ENCODE measurements around the gene TAGLN.
A peak's percentile ranks its signal among the peaks of the same experiment; 100 is the strongest.

TAGLN gene

DNA sequence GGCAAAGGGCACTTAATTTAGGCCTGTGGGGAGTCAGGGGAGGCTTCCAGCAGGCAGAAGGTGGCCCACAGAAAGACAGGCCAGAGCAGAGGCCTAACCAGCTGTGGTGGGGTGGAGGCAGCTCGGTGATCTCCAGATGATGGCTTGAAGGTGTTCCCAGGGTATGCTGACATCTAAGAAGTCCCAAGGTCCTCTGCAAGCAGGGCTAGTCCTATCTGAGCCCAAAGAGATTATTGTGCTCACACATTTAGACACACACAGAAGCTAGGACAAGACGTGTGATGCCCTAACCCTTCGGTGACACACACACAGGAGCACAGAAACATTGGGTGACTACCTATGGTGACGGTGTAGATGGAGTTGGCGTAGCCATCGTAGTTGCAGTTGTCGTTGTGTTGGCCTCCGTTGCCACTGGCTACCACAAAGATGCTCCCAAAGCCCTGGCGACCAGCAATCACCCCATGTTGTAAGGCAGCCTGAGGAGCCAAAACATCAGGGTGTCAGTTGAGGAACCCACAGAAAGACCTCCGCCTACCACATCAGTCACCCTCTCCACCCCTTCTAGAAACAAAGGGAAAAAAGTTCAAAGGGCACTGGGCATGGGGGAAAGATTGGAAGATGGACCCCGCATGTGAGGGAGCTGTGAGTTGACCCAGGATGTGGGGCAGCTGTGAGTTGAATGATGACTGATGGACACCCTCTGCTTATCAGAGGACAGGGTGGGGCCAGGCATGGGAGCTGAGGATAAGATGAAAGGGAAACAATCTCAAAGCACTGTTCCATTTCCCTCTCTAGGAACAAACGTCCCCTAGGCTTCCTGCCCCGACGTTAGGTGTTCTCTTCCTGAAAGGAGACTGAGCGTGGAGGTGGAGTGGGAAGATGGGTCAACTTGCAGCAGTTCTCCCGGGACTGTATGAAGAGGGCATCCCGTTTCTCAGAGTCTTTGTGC, 24.8 kb downstream of the TAGLN start:
- H3K79me2 ChIP-seq (ENCODE audit: control insufficient read depth, low read length), result no peaks in the 10 kb centered on the region
- H3K4me2 ChIP-seq (ENCODE audit: low read length), result no peak overlapping the region
- no peaks in the 10 kb centered on the region for H4K20me1 ChIP-seq (ENCODE audit: control insufficient read depth, insufficient read depth, low read depth, low read length)
- TF ChIP-seq, protein P1, sequence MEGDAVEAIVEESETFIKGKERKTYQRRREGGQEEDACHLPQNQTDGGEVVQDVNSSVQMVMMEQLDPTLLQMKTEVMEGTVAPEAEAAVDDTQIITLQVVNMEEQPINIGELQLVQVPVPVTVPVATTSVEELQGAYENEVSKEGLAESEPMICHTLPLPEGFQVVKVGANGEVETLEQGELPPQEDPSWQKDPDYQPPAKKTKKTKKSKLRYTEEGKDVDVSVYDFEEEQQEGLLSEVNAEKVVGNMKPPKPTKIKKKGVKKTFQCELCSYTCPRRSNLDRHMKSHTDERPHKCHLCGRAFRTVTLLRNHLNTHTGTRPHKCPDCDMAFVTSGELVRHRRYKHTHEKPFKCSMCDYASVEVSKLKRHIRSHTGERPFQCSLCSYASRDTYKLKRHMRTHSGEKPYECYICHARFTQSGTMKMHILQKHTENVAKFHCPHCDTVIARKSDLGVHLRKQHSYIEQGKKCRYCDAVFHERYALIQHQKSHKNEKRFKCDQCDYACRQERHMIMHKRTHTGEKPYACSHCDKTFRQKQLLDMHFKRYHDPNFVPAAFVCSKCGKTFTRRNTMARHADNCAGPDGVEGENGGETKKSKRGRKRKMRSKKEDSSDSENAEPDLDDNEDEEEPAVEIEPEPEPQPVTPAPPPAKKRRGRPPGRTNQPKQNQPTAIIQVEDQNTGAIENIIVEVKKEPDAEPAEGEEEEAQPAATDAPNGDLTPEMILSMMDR (IDR thresholded peaks at IDR 0.05; ENCODE audit: low read depth, low read length, poor library complexity, severe bottlenecking), result no peak
- TF ChIP-seq EZH2phosphoT487 (IDR thresholded peaks at IDR 0.05; ENCODE audit: borderline replicate concordance, low read length), result no peak
- H3F3A ChIP-seq (ENCODE audit: control insufficient read depth, insufficient read depth), result no peaks in the 10 kb centered on the region
- H3K4me1 ChIP-seq (ENCODE audit: control insufficient read depth, low read length), result no peaks in the 10 kb centered on the region
- H3K9me3 ChIP-seq (ENCODE audit: control insufficient read depth, insufficient read depth, low read length), result no peaks in the 10 kb centered on the region
- H3K4me3 ChIP-seq (ENCODE audit: low read length), result no peak overlapping the region
- no peaks in the 10 kb centered on the region for H3K27me3 ChIP-seq (ENCODE audit: control insufficient read depth, low read length)
- no peaks in the 10 kb centered on the region for H3K9me2 ChIP-seq (replicated peaks; ENCODE audit: control insufficient read depth, low read length)
- no peak overlapping the region for H3K27ac ChIP-seq (ENCODE audit: low read depth, low read length)
- peaks cover 68% of the 10 kb centered on the region for H3K36me3 ChIP-seq (ENCODE audit: control insufficient read depth, low read length)

GRCh38 chr11:117225553-117226170, 26.5 kb downstream of the TAGLN start:
- peaks cover 13% of the 10 kb centered on the region for H3K79me2 ChIP-seq (ENCODE audit: control insufficient read depth, low read length)
- no peak overlapping the region for H3K4me2 ChIP-seq (ENCODE audit: low read length)
- TF ChIP-seq EZH2phosphoT487 (IDR thresholded peaks at IDR 0.05; ENCODE audit: borderline replicate concordance, low read length), result no peak
- TF ChIP-seq, protein P1 (IDR thresholded peaks at IDR 0.05; ENCODE audit: low read depth, low read length, poor library complexity, severe bottlenecking), result no peak
- H3K27ac ChIP-seq (ENCODE audit: low read depth, low read length), result no peak overlapping the region
- no peaks in the 10 kb centered on the region for H3K9me3 ChIP-seq (ENCODE audit: control insufficient read depth, insufficient read depth, low read length)
- no peaks in the 10 kb centered on the region for H3K9me2 ChIP-seq (replicated peaks; ENCODE audit: control insufficient read depth, low read length)
- H3K4me1 ChIP-seq (ENCODE audit: control insufficient read depth, low read length), result peaks cover 10% of the 10 kb centered on the region
- no peak overlapping the region for H3K4me3 ChIP-seq (ENCODE audit: low read length)
- no peaks in the 10 kb centered on the region for H4K20me1 ChIP-seq (ENCODE audit: control insufficient read depth, insufficient read depth, low read depth, low read length)
- H3F3A ChIP-seq (ENCODE audit: control insufficient read depth, insufficient read depth), result no peaks in the 10 kb centered on the region
- no peaks in the 10 kb centered on the region for H3K27me3 ChIP-seq (ENCODE audit: control insufficient read depth, low read length)
- H3K36me3 ChIP-seq (ENCODE audit: control insufficient read depth, low read length), result peaks cover 71% of the 10 kb centered on the region

GRCh38 chr11:117226388-117227385, 27.5 kb downstream of the TAGLN start:
- Histone ChIP-seq H3K9me2 (replicated peaks; ENCODE audit: control insufficient read depth, low read length) (no peaks in the 10 kb centered on the region), H3K27ac (ENCODE audit: low read depth, low read length) (no peak overlapping the region), H3K36me3 (ENCODE audit: control insufficient read depth, low read length) (peaks cover 66% of the 10 kb centered on the region), H3K27me3 (ENCODE audit: control insufficient read depth, low read length) (no peaks in the 10 kb centered on the region), H3K9me3 (ENCODE audit: control insufficient read depth, insufficient read depth, low read length) (no peaks in the 10 kb centered on the region), H3K79me2 (ENCODE audit: control insufficient read depth, low read length) (peaks cover 23% of the 10 kb centered on the region), H3K4me2 (ENCODE audit: low read length) (no peak overlapping the region), H3F3A (ENCODE audit: control insufficient read depth, insufficient read depth) (no peaks in the 10 kb centered on the region), H4K20me1 (ENCODE audit: control insufficient read depth, insufficient read depth, low read depth, low read length) (no peaks in the 10 kb centered on the region), H3K4me1 (ENCODE audit: control insufficient read depth, low read length) (peaks cover 15% of the 10 kb centered on the region), H3K4me3 (ENCODE audit: low read length) (no peak overlapping the region)
- TF ChIP-seq, protein P1 (IDR thresholded peaks at IDR 0.05; ENCODE audit: low read depth, low read length, poor library complexity, severe bottlenecking), result peak; percentile 71
- TF ChIP-seq EZH2phosphoT487 (IDR thresholded peaks at IDR 0.05; ENCODE audit: borderline replicate concordance, low read length), result no peak

Data from DOHH2 (cell line).